K562 (cell line): Measurements from ENCODE around the gene ITPR2. TPM values are rescaled to one million over a fixed set of nuclear protein-coding genes. Genes with fewer than 3 reads are reported as not detected.

Experiments
- CREB1 ChIP-seq, 2 experiments: sonication (generic) in 1 of 2; formaldehyde crosslinking in 1 of 2; IDR thresholded peaks; 2 replicates each; pipeline versions ENCODE4 v1.6.1 to v1.8.0; 2012 to 2022; ENCODE audit warnings: inconsistent platforms in 1 of 2, mild to moderate bottlenecking in 1 of 2, missing genetic modification reagents in 1 of 2, moderate library complexity in 1 of 2
- CREB5 ChIP-seq: fragments of 250-450 bp; sonication (Bioruptor Pico); IDR thresholded peaks from 2 replicates; pipeline ENCODE4 v1.5.0; 2020; ENCODE audit warnings: mild to moderate bottlenecking
- DNMT1 ChIP-seq: fragments of 450-650 bp; IDR thresholded peaks from 2 replicates; pipeline ENCODE4 v1.6.1; 2016; ENCODE audit warnings: antibody characterized with exemption, mild to moderate bottlenecking
- MAFG ChIP-seq: fragments of 450-650 bp; conservative IDR thresholded peaks from 2 replicates; pipeline ENCODE4 v1.6.1; 2016; ENCODE audit warnings: missing genetic modification characterization, missing compliant biosample characterization
- PHB ChIP-seq: fragments of 250-450 bp; sonication (Bioruptor Pico); IDR thresholded peaks from 2 replicates; pipeline ENCODE4 v1.5.0; 2021
- RAD21 ChIP-seq, 2 experiments: fragments of 250-450 bp in 1 of 2; fragments of 450-650 bp in 1 of 2; sonication (Bioruptor Pico) in 1 of 2; formaldehyde crosslinking in 1 of 2; IDR thresholded peaks in 1 of 2; conservative IDR thresholded peaks in 1 of 2; 2 replicates each; pipeline versions ENCODE4 v1.4.0 to v1.8.0; 2020 to 2022; ENCODE audit warnings: mild to moderate bottlenecking in 2 of 2, moderate library complexity in 1 of 2
- THRA ChIP-seq: fragments of 450-650 bp; IDR thresholded peaks from 2 replicates; pipeline ENCODE4 v1.6.1; 2017; ENCODE audit warnings: mild to moderate bottlenecking, moderate library complexity
- polyA plus RNA-seq, 8 experiments: library from polyadenylated mRNA; depleted of rRNA in 4 of 8; stranded (reverse) in 5 of 8; unstranded in 3 of 8; fragments of >200 nt; fragmentation: Nextera tagmentation in 2 of 8; fragmentation: Illumina TruSeq in 1 of 8; extraction: Ambion mirVana in 2 of 8; extraction: Trizol in 1 of 8; gene quantifications; 2 replicates each; pipeline versions ENCODE4 v1.2.1 to v1.2.3, GENCODE V29; 2011 to 2014; ENCODE audit warnings: inconsistent platforms in 1 of 8, missing spikeins in 1 of 8
- total RNA-seq, 7 experiments: library from RNA; depleted of rRNA in 6 of 7; stranded (reverse); fragments of >200 nt in 6 of 7; fragmentation: Illumina TruSeq in 2 of 7; extraction: Trizol in 2 of 7; gene quantifications; 2 replicates each; pipeline versions ENCODE4 v1.2.1 to v1.2.3, GENCODE V29; 2011 to 2021; ENCODE audit warnings: low replicate concordance in 1 of 7

ITPR2 gene
- total and polyA plus RNA-seq, 9 of the 15 experiments (the other 6 are each of a cell fraction or from before 2014, with no cell fraction given), result 0.21 to 3.3 (median 0.95) TPM

GRCh38 chr12:26471560-26471959 lies 361.4 kb downstream of the ITPR2 start (continued):
- TF ChIP-seq CREB5 (CRISPR knock-in tag), result no peak
- no peak for TF ChIP-seq PHB (CRISPR knock-in tag)
- TF ChIP-seq THRA, result no peak
- TF ChIP-seq CREB1 (IDR thresholded peaks at IDR 0.05), result no peak
- no peak for TF ChIP-seq CREB1 (CRISPR knock-in tag; IDR thresholded peaks at IDR 0.05)
- peak; percentile 32 to 35; a peak in 2 of 4 replicates for TF ChIP-seq RAD21 (CRISPR knock-in tag; conservative IDR thresholded peaks at IDR 0.05 in 1 of 2, IDR thresholded peaks at IDR 0.05 in 1 of 2)
- TF ChIP-seq MAFG (tag), result peak; percentile 30
- TF ChIP-seq DNMT1, result no peak
